ENCODE data around the gene TINCR.

DNA sequence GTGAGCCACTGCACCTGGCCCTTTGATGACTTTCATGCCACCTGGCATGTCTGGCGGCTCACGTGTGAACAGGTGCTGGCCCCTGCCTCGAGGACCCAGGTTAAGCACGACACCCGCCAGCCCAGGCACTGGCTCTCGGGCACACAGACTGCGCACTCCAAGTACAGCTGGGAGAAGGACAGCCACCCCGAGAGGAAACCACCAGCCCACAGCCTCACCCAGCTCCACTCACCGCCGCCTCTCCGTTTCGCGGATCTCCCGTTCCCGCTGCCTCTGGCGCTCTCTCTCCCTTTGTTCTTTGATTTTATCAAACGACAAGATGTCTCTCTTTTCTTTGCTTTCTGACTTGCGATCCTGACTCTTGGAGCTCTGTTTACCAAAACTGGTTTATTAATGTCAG, 27.4 kb upstream of the TINCR start:
- TF ChIP-seq, protein P1, sequence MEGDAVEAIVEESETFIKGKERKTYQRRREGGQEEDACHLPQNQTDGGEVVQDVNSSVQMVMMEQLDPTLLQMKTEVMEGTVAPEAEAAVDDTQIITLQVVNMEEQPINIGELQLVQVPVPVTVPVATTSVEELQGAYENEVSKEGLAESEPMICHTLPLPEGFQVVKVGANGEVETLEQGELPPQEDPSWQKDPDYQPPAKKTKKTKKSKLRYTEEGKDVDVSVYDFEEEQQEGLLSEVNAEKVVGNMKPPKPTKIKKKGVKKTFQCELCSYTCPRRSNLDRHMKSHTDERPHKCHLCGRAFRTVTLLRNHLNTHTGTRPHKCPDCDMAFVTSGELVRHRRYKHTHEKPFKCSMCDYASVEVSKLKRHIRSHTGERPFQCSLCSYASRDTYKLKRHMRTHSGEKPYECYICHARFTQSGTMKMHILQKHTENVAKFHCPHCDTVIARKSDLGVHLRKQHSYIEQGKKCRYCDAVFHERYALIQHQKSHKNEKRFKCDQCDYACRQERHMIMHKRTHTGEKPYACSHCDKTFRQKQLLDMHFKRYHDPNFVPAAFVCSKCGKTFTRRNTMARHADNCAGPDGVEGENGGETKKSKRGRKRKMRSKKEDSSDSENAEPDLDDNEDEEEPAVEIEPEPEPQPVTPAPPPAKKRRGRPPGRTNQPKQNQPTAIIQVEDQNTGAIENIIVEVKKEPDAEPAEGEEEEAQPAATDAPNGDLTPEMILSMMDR (conservative IDR thresholded peaks at IDR 0.05 in 1 of 2, IDR thresholded peaks at IDR 0.05 in 1 of 2; ENCODE audit: extremely low read depth in 1 of 2, insufficient read depth in 1 of 2, low read depth in 1 of 2, low read length in 2 of 2), result no peak
- no peak for TF ChIP-seq EZH2 (IDR thresholded peaks at IDR 0.05; ENCODE audit: borderline replicate concordance, low read length)
